Panc1 (cell line): ENCODE measurements around the gene XKR8.

Experiments used
- CTCF ChIP-seq: fragments of 450-650 bp; IDR thresholded peaks from 2 replicates; pipeline ENCODE4 v1.5.1; 2017; ENCODE audit warnings: mild to moderate bottlenecking
- POLR2AphosphoS5 ChIP-seq: IDR thresholded peaks from 2 replicates; pipeline ENCODE4 v1.6.1; 2012; ENCODE audit warnings: mild to moderate bottlenecking, low read depth, low read length, moderate library complexity

GRCh38 chr1:27967884-27968466 lies 8.2 kb downstream of the XKR8 start:
- TF ChIP-seq CTCF = no peak
- TF ChIP-seq POLR2AphosphoS5 = no peak
